ENCODE measurements around the gene ZNF664.

DNA sequence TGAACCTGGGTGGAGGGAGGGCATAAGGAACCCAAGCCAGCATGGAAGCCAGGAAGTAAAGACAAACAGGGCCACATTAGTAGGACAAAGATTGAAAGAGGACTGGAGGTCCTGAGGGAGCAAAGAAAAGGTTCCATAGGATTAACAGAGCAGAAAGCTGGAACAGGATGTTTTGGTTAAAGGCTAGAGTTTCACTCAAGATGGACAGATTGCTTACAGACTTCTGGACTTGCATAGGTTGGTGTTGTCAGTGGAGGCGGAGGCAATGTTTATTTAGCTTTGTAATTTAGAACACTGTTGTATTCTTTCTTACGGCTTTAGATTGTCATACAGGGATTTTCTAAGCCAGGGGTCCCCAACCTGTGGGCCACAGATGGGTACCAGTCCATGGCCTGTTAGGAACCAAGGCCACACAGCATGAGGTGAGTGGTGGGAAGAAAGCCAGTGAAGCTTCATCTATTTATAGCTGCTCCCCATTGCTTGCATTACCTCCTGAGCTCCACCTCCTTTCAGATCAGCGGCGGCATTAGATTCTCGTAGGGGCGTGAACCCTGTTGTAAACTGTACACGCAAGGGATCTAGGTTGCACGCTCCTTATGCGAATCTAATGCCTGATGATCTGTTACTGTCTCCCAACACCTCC lies 31.3 kb downstream of the ZNF664 start:
- TF ChIP-seq, protein P1, sequence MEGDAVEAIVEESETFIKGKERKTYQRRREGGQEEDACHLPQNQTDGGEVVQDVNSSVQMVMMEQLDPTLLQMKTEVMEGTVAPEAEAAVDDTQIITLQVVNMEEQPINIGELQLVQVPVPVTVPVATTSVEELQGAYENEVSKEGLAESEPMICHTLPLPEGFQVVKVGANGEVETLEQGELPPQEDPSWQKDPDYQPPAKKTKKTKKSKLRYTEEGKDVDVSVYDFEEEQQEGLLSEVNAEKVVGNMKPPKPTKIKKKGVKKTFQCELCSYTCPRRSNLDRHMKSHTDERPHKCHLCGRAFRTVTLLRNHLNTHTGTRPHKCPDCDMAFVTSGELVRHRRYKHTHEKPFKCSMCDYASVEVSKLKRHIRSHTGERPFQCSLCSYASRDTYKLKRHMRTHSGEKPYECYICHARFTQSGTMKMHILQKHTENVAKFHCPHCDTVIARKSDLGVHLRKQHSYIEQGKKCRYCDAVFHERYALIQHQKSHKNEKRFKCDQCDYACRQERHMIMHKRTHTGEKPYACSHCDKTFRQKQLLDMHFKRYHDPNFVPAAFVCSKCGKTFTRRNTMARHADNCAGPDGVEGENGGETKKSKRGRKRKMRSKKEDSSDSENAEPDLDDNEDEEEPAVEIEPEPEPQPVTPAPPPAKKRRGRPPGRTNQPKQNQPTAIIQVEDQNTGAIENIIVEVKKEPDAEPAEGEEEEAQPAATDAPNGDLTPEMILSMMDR (conservative IDR thresholded peaks at IDR 0.05; ENCODE audit: low read length): no peak
- no peak for TF ChIP-seq EZH2phosphoT487 (IDR thresholded peaks at IDR 0.05; ENCODE audit: borderline replicate concordance, low read depth, low read length)
